ENCODE data around the gene PPL.

DNA sequence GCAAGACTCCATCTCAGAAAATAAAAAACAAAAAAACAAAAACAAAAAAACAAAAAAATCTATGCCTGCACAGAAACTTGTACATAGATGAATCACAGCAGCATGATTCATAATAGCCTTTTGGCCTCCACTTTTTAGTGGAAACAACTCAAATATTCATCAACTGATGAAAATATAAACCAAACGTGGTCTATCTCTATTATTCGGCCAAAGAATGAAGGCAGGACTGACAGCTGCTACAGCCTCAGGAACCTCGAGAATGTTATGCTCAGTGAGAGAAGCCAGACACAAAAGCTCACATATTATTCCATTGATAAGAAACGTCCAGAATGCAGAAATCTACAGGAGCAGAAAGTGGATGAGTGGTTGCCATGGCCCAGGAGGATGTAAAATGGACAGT, 19.8 kb downstream of the PPL start:
- TF ChIP-seq, protein P1, sequence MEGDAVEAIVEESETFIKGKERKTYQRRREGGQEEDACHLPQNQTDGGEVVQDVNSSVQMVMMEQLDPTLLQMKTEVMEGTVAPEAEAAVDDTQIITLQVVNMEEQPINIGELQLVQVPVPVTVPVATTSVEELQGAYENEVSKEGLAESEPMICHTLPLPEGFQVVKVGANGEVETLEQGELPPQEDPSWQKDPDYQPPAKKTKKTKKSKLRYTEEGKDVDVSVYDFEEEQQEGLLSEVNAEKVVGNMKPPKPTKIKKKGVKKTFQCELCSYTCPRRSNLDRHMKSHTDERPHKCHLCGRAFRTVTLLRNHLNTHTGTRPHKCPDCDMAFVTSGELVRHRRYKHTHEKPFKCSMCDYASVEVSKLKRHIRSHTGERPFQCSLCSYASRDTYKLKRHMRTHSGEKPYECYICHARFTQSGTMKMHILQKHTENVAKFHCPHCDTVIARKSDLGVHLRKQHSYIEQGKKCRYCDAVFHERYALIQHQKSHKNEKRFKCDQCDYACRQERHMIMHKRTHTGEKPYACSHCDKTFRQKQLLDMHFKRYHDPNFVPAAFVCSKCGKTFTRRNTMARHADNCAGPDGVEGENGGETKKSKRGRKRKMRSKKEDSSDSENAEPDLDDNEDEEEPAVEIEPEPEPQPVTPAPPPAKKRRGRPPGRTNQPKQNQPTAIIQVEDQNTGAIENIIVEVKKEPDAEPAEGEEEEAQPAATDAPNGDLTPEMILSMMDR (IDR thresholded peaks at IDR 0.05): no peak
- TF ChIP-seq POLR2A (IDR thresholded peaks at IDR 0.05): no peak

Data from right lobe of liver (tissue), 4 donors.